K562 (cell line): ENCODE data around the gene RNASE4. TPM values are rescaled to one million over a fixed set of nuclear protein-coding genes. Genes with fewer than 3 reads are reported as not detected.
A peak's percentile ranks its signal among the peaks of the same experiment; 100 is the strongest.

Experiments used
- ARID1B ChIP-seq: fragments of 450-650 bp; IDR thresholded peaks from 2 replicates; pipeline ENCODE4 v1.6.1; 2016; ENCODE audit warnings: antibody characterized with exemption, mild to moderate bottlenecking, inconsistent platforms
- CGGBP1 ChIP-seq: fragments of 250-450 bp; sonication (Bioruptor Pico); IDR thresholded peaks from 2 replicates; pipeline ENCODE4 v1.9.0; 2021; ENCODE audit warnings: mild to moderate bottlenecking
- CHD4 ChIP-seq: fragments of 200-600 bp; sonication (generic); IDR thresholded peaks from 3 replicates; pipeline ENCODE4 v1.6.1; 2012; ENCODE audit warnings: low read depth, mild to moderate bottlenecking, mixed read lengths, low read length, inconsistent platforms; ENCODE audit not compliant: insufficient read depth, insufficient replicate concordance, poor library complexity, severe bottlenecking
- DACH1 ChIP-seq: fragments of 450-650 bp; IDR thresholded peaks from 2 replicates; pipeline ENCODE4 v1.6.1; 2018; ENCODE audit not compliant: partially characterized antibody
- DLX4 ChIP-seq: fragments of 250-450 bp; sonication (Bioruptor Pico); IDR thresholded peaks from 2 replicates; pipeline ENCODE4 v1.6.1; 2021; ENCODE audit warnings: mild to moderate bottlenecking
- EP400 ChIP-seq: fragments of 450-650 bp; IDR thresholded peaks from 2 replicates; pipeline ENCODE4 v1.6.1; 2017; ENCODE audit warnings: antibody characterized with exemption, mild to moderate bottlenecking, moderate library complexity
- GABPA ChIP-seq: fragments of 200-800 bp; sonication (Bioruptor generic); conservative IDR thresholded peaks from 2 replicates; pipeline ENCODE4 v1.6.1; 2016; ENCODE audit warnings: low read depth, missing genetic modification characterization, missing compliant biosample characterization
- GTF2A2 ChIP-seq: IDR thresholded peaks from 2 replicates; pipeline ENCODE4 v1.6.1; 2016; ENCODE audit warnings: mild to moderate bottlenecking, missing genetic modification characterization, missing compliant biosample characterization
- HMBOX1 ChIP-seq: sonication (generic); IDR thresholded peaks from 2 replicates; pipeline ENCODE4 v1.6.1; 2016
- LARP7 ChIP-seq: fragments of 450-650 bp; IDR thresholded peaks from 2 replicates; pipeline ENCODE4 v1.6.1; 2016
- MAFG ChIP-seq: fragments of 450-650 bp; conservative IDR thresholded peaks from 2 replicates; pipeline ENCODE4 v1.6.1; 2016; ENCODE audit warnings: missing genetic modification characterization, missing compliant biosample characterization
- MCM5 ChIP-seq: fragments of 450-650 bp; IDR thresholded peaks from 2 replicates; pipeline ENCODE4 v1.6.1; 2016; ENCODE audit warnings: low read depth
- MCM7 ChIP-seq, 2 experiments: fragments of 450-650 bp; IDR thresholded peaks; 2 replicates each; pipeline ENCODE4 v1.6.1; 2016 to 2018
- MTF1 ChIP-seq: fragments of 250-450 bp; sonication (Bioruptor Pico); IDR thresholded peaks from 2 replicates; pipeline ENCODE4 v1.9.0; 2021; ENCODE audit warnings: moderate library complexity, mild to moderate bottlenecking, inconsistent platforms, borderline replicate concordance
- NR3C1 ChIP-seq: sonication (generic); formaldehyde crosslinking; IDR thresholded peaks from 2 replicates; pipeline ENCODE4 v1.8.1; 2022; ENCODE audit warnings: missing genetic modification reagents
- PHF21A ChIP-seq: fragments of 450-650 bp; IDR thresholded peaks from 2 replicates; pipeline ENCODE4 v1.6.1; 2017; ENCODE audit warnings: low read depth, borderline replicate concordance
- PHTF2 ChIP-seq: fragments of 250-450 bp; sonication (Bioruptor Pico); IDR thresholded peaks from 2 replicates; pipeline ENCODE4 v1.5.0; 2021; ENCODE audit warnings: mild to moderate bottlenecking
- POLR2A ChIP-seq: fragments of 450-650 bp; conservative IDR thresholded peaks from 2 replicates; pipeline ENCODE4 v1.6.1; 2016
- PTBP1 ChIP-seq: fragments of 200-400 bp; formaldehyde crosslinking; IDR thresholded peaks from 2 replicates; pipeline ENCODE4 v1.6.1; 2017; ENCODE audit warnings: low read depth, low read length
- RAD51 ChIP-seq: fragments of 450-650 bp; IDR thresholded peaks from 2 replicates; pipeline ENCODE4 v1.7.1; 2016; ENCODE audit warnings: low read depth, mild to moderate bottlenecking, borderline replicate concordance
- RBM25 ChIP-seq: fragments of 200-400 bp; formaldehyde crosslinking; IDR thresholded peaks from 2 replicates; pipeline ENCODE4 v1.6.1; 2018; ENCODE audit warnings: low read length, low read depth, moderate library complexity; ENCODE audit not compliant: severe bottlenecking
- RNF2 ChIP-seq: sonication (generic); IDR thresholded peaks from 2 replicates; pipeline ENCODE4 v1.6.1; 2016
- TAF1 ChIP-seq: IDR thresholded peaks from 2 replicates; pipeline ENCODE4 v1.6.1; 2011; ENCODE audit warnings: mild to moderate bottlenecking, low read length, moderate library complexity; ENCODE audit not compliant: insufficient read depth, control insufficient read depth, severe bottlenecking; ENCODE audit errors: extremely low read depth
- TCF3 ChIP-seq: sonication (generic); formaldehyde crosslinking; IDR thresholded peaks from 2 replicates; pipeline ENCODE4 v1.4.0; 2020; ENCODE audit warnings: mild to moderate bottlenecking, missing genetic modification reagents
- ZNF274 ChIP-seq: IDR thresholded peaks from 2 replicates; pipeline ENCODE4 v1.6.1; 2011; ENCODE audit warnings: low read depth, mild to moderate bottlenecking, low read length, moderate library complexity, borderline replicate concordance
- ZNF41 ChIP-seq: fragments of 250-450 bp; sonication (Bioruptor Pico); conservative IDR thresholded peaks from 2 replicates; pipeline ENCODE4 v1.4.0; 2020; ENCODE audit warnings: mild to moderate bottlenecking
- ZNF699 ChIP-seq: fragments of 250-450 bp; sonication (Bioruptor Pico); IDR thresholded peaks from 2 replicates; pipeline ENCODE4 v1.8.0; 2021; ENCODE audit warnings: mild to moderate bottlenecking, moderate library complexity; ENCODE audit not compliant: insufficient replicate concordance
- ZNF830 ChIP-seq: fragments of 250-450 bp; sonication (Bioruptor Pico); IDR thresholded peaks from 2 replicates; pipeline ENCODE4 v1.5.0; 2021; ENCODE audit warnings: mild to moderate bottlenecking
- polyA plus RNA-seq, 8 experiments: library from polyadenylated mRNA; depleted of rRNA in 4 of 8; stranded (reverse) in 5 of 8; unstranded in 3 of 8; fragments of >200 nt; fragmentation: Nextera tagmentation in 2 of 8; fragmentation: Illumina TruSeq in 1 of 8; extraction: Ambion mirVana in 2 of 8; extraction: Trizol in 1 of 8; gene quantifications; 2 replicates each; pipeline versions ENCODE4 v1.2.1 to v1.2.3, GENCODE V29; 2011 to 2014; ENCODE audit warnings: inconsistent platforms in 1 of 8, missing spikeins in 1 of 8
- total RNA-seq, 7 experiments: library from RNA; depleted of rRNA in 6 of 7; stranded (reverse); fragments of >200 nt in 6 of 7; fragmentation: Illumina TruSeq in 2 of 7; extraction: Trizol in 2 of 7; gene quantifications; 2 replicates each; pipeline versions ENCODE4 v1.2.1 to v1.2.3, GENCODE V29; 2011 to 2021; ENCODE audit warnings: low replicate concordance in 1 of 7
- TF ChIP-seq, protein P1 (sequence below): IDR thresholded peaks from 3 replicates; pipeline ENCODE4 v1.6.1; 2011; ENCODE audit warnings: borderline replicate concordance, mild to moderate bottlenecking; ENCODE audit not compliant: insufficient read length, insufficient read depth

RNASE4 gene
- total and polyA plus RNA-seq, 9 of the 15 experiments (the other 6 are each of a cell fraction or from before 2014, with no cell fraction given) = 0.09 to 0.22 (median 0.13) TPM; not detected in 2

- TF ChIP-seq HMBOX1 (no peak), RNF2 (no peak), MCM7 (IDR thresholded peaks at IDR 0.05) (no peak), MAFG (tag) (no peak), RBM25 (no peak), NR3C1 (no peak), ZNF274 (no peak), TCF3 (CRISPR knock-in tag) (no peak), ARID1B (no peak), RAD51 (0 out of 2 replicates have a peak, but pooled peaks have one; percentile 4), ZNF830 (CRISPR knock-in tag) (no peak), DACH1 (no peak), ZNF699 (CRISPR knock-in tag) (no peak), MCM5 (no peak), GTF2A2 (tag) (no peak), LARP7 (no peak), CGGBP1 (no peak), PHTF2 (CRISPR knock-in tag) (no peak), EP400 (peak; percentile 67), ZNF41 (CRISPR knock-in tag) (no peak), PTBP1 (no peak), GABPA (peak; percentile 90), DLX4 (CRISPR knock-in tag) (no peak), MTF1 (no peak), TAF1 (no peak), POLR2A (peak; percentile 50; the same call in 1 of the 2 replicates), PHF21A (no peak; the same call in 1 of the 2 replicates), CHD4 (no peak)
- TF ChIP-seq, protein P1, sequence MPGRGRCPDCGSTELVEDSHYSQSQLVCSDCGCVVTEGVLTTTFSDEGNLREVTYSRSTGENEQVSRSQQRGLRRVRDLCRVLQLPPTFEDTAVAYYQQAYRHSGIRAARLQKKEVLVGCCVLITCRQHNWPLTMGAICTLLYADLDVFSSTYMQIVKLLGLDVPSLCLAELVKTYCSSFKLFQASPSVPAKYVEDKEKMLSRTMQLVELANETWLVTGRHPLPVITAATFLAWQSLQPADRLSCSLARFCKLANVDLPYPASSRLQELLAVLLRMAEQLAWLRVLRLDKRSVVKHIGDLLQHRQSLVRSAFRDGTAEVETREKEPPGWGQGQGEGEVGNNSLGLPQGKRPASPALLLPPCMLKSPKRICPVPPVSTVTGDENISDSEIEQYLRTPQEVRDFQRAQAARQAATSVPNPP = no peak
Observed at GRCh38 chr14:20682435-20683124, 1.8 kb upstream of the RNASE4 start (continued).
